Measurements from ENCODE around the gene GNRH2.
A peak's percentile ranks its signal among the peaks of the same experiment; 100 is the strongest.
"Not testable (repeated sequence)": the region's sequence is repeated elsewhere in the genome, so short reads cannot be mapped to it uniquely, and the experiment has no call there.

GNRH2 gene

GRCh38 chr20:3044336-3044965 lies 1.0 kb downstream of the GNRH2 start:
- no peak for DNase-seq

GRCh38 chr20:3045042-3045815 lies 1.8 kb downstream of the GNRH2 start:
- no peak for DNase-seq

GRCh38 chr20:3045816-3046676 lies 2.6 kb downstream of the GNRH2 start, which contains the start of gene MRPS26:
MRPS26 (plus strand) TSS chr20:3046052; CDS start chr20:3046069, 17 bp downstream.
- DNase-seq = peak; percentile 62

- DNase-seq = no peak
Measured at GRCh38 chr20:3046677-3047462, 3.4 kb downstream of the GNRH2 start.

GRCh38 chr20:3047486-3048419 lies 4.3 kb downstream of the GNRH2 start:
- DNase-seq = no peak

GRCh38 chr20:3051385-3052019 lies 8.1 kb downstream of the GNRH2 start:
- DNase-seq = no peak

- DNase-seq = no peak
Measured at GRCh38 chr20:3059489-3059888, 16.1 kb downstream of the GNRH2 start.

- DNase-seq = not testable (repeated sequence)
Measured at GRCh38 chr20:3064119-3064518, 20.7 kb downstream of the GNRH2 start.

GRCh38 chr20:3067139-3068014 lies 24.0 kb downstream of the GNRH2 start:
- no peak for DNase-seq

- DNase-seq = no peak
Measured at GRCh38 chr20:3068075-3068474, 24.7 kb downstream of the GNRH2 start.

- DNase-seq = peak; percentile 37
Measured at GRCh38 chr20:3068986-3069900, 25.8 kb downstream of the GNRH2 start.

- no peak for DNase-seq
Measured at GRCh38 chr20:3070725-3071124, 27.3 kb downstream of the GNRH2 start.

GRCh38 chr20:3071266-3071609 lies 27.8 kb downstream of the GNRH2 start:
- DNase-seq = no peak

GRCh38 chr20:3071610-3072529 lies 28.4 kb downstream of the GNRH2 start, which contains the start of gene OXT:
OXT (plus strand) TSS chr20:3071620; CDS start chr20:3071656, 36 bp downstream.
- peak; percentile 58 for DNase-seq

- no peak for DNase-seq
Measured at GRCh38 chr20:3072530-3073250, 29.3 kb downstream of the GNRH2 start.

GRCh38 chr20:3073251-3073643 lies 29.8 kb downstream of the GNRH2 start:
- not testable (repeated sequence) for DNase-seq

GRCh38 chr20:3074812-3075211 lies 31.4 kb downstream of the GNRH2 start:
- no peak for DNase-seq

Data from activated CD4-positive, alpha-beta T cell treated with anti-CD3 and anti-CD28 coated beads for 1 hour (primary cell).